Mucosa of descending colon (tissue), 3 donors: ENCODE results near the gene ZDHHC24. TPM values are rescaled to one million over a fixed set of nuclear protein-coding genes. Genes with fewer than 3 reads are reported as not detected.

ENCODE experiments used
- ATAC-seq: fragments of 200-7000 bp; cut with Tn5 transposase; one replicate; pipeline ENCODE4 v1.9.1; 2020; ENCODE audit warnings: mild to moderate bottlenecking, moderate library complexity
- DNase-seq, 3 donors: peaks; one replicate each; pipeline ENCODE4 v3.0.0-alpha.2; 2020
- H3K36me3 ChIP-seq: fragments of 200-600 bp; one replicate; pipeline ENCODE4 v1.8.0; 2021; ENCODE audit warnings: low read depth, mild to moderate bottlenecking
- H3K4me1 ChIP-seq: fragments of 200-600 bp; one replicate; pipeline ENCODE4 v1.8.0; 2021; ENCODE audit warnings: low read depth, mild to moderate bottlenecking
- H3K4me3 ChIP-seq: fragments of 200-600 bp; one replicate; pipeline ENCODE4 v1.8.0; 2021; ENCODE audit warnings: mild to moderate bottlenecking
- H3K9me3 ChIP-seq: fragments of 200-600 bp; one replicate; pipeline ENCODE4 v1.8.0; 2021; ENCODE audit warnings: mild to moderate bottlenecking
- CTCF ChIP-seq: fragments of 200-600 bp; IDR thresholded peaks from one replicate; pipeline ENCODE4 v1.8.0; 2022; ENCODE audit warnings: antibody characterized with exemption, mild to moderate bottlenecking
- intact Hi-C, 2 donors: fragments of 100-400 bp; cut with DNase I in 1 of 2; cut with micrococcal nuclease in 1 of 2; formaldehyde crosslinking; loops; one replicate each; pipeline versions ENCODE4 v1.11.0 to v1.11.1; 2022; cut with DNase I, micrococcal nuclease
- total RNA-seq, 3 donors: library from RNA; stranded (reverse); fragmentation: NEBNext Ultra II Directional in 2 of 3; extraction: Animal tissue kit (Norgen Biotek cat#: 25700) in 2 of 3; gene quantifications; one replicate each; pipeline versions ENCODE4 v1.2.1 to v1.2.4, GENCODE V29; 2021 to 2023
- donor health status: DM: no; HTN: no; CAD: no; lungs with moderate emphysema.
- donor health status: DM: no; HTN: no; CAD: no.
- donor health status: DM: no; HTN: yes; CAD: no.

ZDHHC24 gene
- total RNA-seq, 3 donors from 2014 or later, result 9.1 to 11.8 (median 10.4) TPM

- H3K36me3 ChIP-seq, result no peaks in the 10 kb centered on the region
- no peak for ATAC-seq
Observed at GRCh38 chr11:66492161-66492865, 53.5 kb downstream of the ZDHHC24 start.

GRCh38 chr11:66491315-66491935 lies 54.4 kb downstream of the ZDHHC24 start:
- intact Hi-C loops, result no loop called here
- H3K36me3 ChIP-seq, result no peaks in the 10 kb centered on the region
- H3K9me3 ChIP-seq, result no peaks in the 10 kb centered on the region
- H3K4me3 ChIP-seq, result no peak overlapping the region
- TF ChIP-seq CTCF, result no peak
- no peaks in the 10 kb centered on the region for H3K4me1 ChIP-seq
- DNase-seq (no peak), ATAC-seq (no peak)

More at GRCh38 chr11:66492161-66492865, 53.5 kb downstream of the ZDHHC24 start:
- Histone ChIP-seq H3K4me3 (no peak overlapping the region), H3K9me3 (no peaks in the 10 kb centered on the region), H3K4me1 (no peaks in the 10 kb centered on the region)
- intact Hi-C loops, result no loop called here
- TF ChIP-seq CTCF, result no peak
- DNase-seq, result no peak

GRCh38 chr11:66489636-66490035 lies 56.2 kb downstream of the ZDHHC24 start:
- Histone ChIP-seq H3K4me1 (no peaks in the 10 kb centered on the region), H3K36me3 (no peaks in the 10 kb centered on the region), H3K9me3 (no peaks in the 10 kb centered on the region), H3K4me3 (no peak overlapping the region)
- DNase-seq (no peak), ATAC-seq (no peak)
- TF ChIP-seq CTCF, result no peak
- intact Hi-C loops, result no loop called here

- Histone ChIP-seq H3K4me3 (no peak overlapping the region), H3K36me3 (no peaks in the 10 kb centered on the region), H3K4me1 (no peaks in the 10 kb centered on the region), H3K9me3 (no peaks in the 10 kb centered on the region)
- intact Hi-C loops, result no loop called here
- DNase-seq (no peak), ATAC-seq (no peak)
- TF ChIP-seq CTCF, result no peak
Observed at GRCh38 chr11:66488957-66489356, 56.9 kb downstream of the ZDHHC24 start.

- ATAC-seq (no peak), DNase-seq (no peak)
- H3K9me3 ChIP-seq, result no peaks in the 10 kb centered on the region
- no peak overlapping the region for H3K4me3 ChIP-seq
- intact Hi-C loops, result no loop called here
- no peak for TF ChIP-seq CTCF
- no peaks in the 10 kb centered on the region for H3K36me3 ChIP-seq
- no peaks in the 10 kb centered on the region for H3K4me1 ChIP-seq
Observed at GRCh38 chr11:66484806-66485380, 61.0 kb downstream of the ZDHHC24 start.
